DMS153 treated with DMSO at 0.1 percent for 48 hours (cell line): ENCODE data around the gene GYPA.
"Not testable (repeated sequence)": the region's sequence is repeated elsewhere in the genome, so short reads cannot be mapped to it uniquely, and the experiment has no call there.

Experiments used
- DNase-seq: peaks from one replicate; lab custom pipeline; 2025; ENCODE audit not compliant: unreplicated experiment; lab: John Stamatoyannopoulos, UW

The GYPA gene

DNA sequence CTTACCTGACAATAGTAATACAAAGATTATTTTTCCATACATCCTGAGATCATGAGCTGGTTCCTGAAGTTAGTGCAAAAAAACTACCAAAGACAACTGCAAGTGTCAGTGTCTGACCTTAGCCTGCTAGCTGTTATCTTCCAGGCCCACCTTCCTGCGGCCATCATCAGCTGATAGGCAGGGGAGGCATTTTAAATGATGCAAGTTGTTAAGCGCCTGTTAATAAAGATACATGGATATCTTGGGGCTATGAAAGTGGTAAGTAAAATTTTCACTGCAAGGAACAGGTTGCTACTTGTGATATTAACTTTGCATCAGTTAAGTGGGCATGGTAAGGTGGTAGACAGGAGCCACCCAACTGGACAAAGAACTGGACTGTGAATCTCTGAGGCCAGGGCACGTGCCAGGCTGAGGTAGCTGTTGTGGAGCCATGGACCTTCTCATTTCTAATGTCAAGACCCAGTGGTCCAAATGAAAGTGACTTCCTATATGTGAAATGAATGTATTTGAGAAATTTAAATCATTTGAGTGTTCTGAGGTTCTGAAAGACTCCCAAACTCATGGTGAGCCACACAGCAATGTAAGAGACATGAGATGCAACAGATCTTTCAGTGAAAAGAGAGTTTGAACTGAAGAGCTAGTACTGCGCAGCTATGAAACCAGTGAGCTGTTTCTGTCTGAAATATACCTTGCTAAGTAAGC, at the start of gene GYPA:
GYPA (minus strand) TSS at position 125 of the 702 bp plus-strand sequence; CDS start at position 42, 83 bp downstream.
- not testable (repeated sequence) for DNase-seq

DNA sequence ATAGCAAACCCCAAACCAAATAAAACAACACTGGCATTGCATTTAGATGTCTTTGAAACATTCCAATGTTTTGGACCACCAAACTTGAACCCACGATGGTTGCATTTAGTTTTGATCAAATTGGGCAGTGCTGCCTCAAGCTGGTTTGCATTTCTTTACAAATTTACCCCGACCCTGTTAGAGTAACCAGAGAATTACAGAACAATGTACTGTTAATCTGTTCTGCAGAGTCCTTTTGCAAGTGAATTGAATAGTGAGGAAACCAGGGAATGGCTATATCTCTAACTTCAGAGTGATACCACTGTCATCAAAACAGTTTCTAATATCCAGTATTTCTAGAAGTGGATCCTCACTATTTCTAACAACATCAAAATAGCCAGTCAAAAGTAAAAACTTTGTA, 49.5 kb upstream of the GYPA start:
- no peak for DNase-seq

GRCh38 chr4:144189121-144189520, 48.6 kb upstream of the GYPA start:
- no peak for DNase-seq

- DNase-seq, result no peak
These were observed 44.6 kb upstream of the GYPA start for GRCh38 chr4:144185086-144185485.

DNA sequence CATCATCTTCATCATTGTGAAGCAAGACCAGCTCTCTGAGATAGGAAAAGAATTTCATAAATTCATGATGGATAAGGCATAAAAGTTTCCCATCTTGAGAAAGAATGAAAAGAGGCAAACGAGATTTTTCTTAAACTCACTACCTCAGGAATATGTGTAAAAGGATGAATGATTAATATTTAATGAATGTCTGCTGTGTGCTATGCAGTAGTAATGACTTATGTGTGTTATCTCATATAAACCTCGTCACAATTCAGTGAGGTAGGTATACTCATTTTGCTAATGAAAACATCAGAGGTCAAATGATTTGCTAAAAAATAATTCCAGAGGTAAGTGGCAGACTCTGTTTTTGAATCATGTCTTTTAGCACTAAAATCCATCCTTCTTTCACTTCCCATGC, 42.6 kb upstream of the GYPA start:
- DNase-seq, result no peak

DNA sequence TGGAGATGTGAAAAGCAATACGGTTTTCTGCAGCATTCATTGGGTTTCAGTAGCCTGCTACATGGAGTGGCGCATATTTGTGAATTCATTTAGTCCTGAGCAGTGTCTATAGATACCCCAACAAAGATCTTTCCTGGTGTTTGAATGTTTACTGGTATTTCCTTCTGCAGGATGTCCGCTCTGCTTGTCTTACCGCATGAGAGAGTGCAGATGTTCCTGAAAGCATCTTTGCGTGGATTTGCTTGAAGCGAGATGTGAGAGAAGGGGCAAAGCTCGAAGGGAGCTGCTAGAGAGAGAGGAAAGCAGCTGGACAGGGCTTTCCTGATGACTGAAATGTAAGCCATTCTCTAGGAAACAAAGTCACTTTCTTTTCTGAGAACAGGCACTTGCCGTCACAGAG, 40.9 kb upstream of the GYPA start:
- DNase-seq, result no peak

GRCh38 chr4:144179152-144179739, 38.7 kb upstream of the GYPA start:
- DNase-seq, result no peak

GRCh38 chr4:144178414-144178813, 37.9 kb upstream of the GYPA start:
- no peak for DNase-seq

- DNase-seq, result no peak
These were observed 36.0 kb upstream of the GYPA start for GRCh38 chr4:144176476-144176875.

DNA sequence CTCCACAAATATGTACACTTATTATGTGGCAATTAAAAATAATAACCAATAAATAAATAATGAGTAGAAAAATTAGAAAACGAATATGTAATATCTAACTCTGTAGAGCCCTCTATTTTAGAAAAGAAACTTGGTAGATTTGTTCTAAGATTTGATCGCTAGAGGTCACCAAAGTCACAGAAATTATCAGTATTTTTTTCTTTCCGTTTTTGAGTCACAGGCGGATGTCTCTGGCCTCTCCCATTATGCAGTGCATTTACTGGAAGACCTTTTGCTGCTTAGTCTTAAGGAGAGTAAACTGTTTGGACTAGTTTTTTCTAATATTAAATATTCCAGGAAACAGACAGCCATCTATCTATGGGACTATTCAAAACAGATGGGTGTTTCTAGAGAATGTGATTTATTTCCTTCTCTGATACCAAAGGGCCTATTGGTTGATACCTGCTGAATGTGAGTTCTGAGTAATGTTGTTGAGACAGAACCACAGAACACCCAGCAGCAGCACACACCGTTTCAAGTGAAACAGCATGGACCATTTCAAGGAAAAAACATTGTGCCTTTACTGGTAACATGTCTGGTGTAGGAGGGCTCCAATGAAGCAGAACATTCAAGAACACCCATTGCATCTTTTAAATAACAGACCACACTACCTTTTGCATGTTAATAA, 34.0 kb upstream of the GYPA start:
- peak; percentile 46 for DNase-seq

GRCh38 chr4:144171697-144172096, 31.2 kb upstream of the GYPA start:
- DNase-seq, result no peak

DNA sequence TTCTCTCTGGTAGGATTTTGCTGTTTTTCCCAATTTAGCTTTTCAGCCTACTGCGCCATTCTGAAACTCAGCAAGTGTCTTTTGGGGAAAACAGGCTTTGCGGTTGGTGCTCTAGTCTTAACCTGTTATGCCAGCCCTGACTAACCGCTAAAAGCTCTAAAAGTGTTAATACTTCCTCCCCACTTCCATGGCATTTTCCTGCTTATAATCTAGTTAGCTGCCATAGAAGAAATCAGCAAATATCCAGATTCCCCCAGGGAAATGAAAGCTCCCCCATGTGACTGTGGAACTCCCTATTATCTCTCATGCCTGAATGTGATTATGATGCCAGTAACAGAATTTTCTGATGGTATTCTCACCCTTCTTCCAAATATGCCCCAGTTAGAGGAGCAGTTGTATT, 28.7 kb upstream of the GYPA start:
- DNase-seq, result no peak

- no peak for DNase-seq
These were observed 13.5 kb upstream of the GYPA start for GRCh38 chr4:144154044-144154443.

- DNase-seq, result peak; percentile 16
These were observed 2.3 kb upstream of the GYPA start for GRCh38 chr4:144142690-144143326.

DNA sequence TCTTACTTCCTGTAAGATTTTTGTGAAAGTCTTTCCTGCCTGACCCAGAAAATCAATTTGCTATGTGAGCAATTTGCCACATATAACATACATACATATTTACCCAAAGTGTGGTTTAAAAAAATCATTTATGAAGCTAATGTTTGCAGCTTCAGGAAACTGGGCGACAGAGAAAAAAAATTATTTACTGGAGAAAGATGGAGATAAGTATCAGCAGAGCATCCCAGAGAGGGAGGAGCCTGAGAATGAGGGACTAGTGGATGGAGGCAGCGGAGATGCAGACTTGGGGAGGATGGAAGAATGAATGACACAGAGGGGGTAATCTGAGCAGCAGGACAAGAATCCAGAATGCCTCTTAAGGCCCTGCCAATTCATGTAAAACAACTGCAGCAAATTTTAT, 975 bp upstream of the GYPA start:
- no peak for DNase-seq

DNA sequence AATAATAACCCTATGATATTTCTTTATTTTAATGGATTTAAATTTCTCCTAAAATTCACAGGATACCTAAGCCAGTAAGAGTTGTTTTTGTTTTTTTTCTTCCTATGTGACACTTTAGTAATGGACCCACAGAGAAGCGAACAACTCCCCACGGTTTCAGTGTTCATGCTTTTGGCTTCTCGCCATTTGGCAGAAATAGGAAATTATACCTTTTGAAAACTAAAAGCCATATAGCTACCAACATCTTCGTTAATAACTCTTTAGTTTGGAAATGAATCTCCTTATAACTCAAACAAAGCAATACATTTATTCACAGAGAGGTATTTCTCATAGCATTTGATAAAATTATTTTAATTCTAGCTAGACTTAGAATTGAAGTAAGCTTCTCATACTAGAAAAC, 527 bp downstream of the GYPA start:
- not testable (repeated sequence) for DNase-seq

DNA sequence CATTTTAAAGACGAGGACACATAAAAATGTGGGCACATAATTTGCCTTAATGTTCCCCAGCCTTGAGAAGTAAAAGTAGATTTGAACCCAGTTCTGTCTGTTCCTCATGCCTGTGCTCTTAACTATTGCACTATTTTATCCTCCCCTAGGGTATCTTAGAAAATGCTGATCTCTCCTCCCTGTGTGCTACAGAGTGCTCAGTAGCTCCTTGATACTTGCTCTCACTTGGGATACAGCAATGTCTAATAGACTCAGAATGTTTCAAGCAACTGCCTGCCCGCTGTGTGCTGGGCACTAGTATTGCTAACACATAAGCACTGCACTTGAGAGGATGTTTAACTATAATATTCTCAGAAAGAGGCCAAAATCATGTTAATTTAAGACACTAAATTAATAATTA, 971 bp downstream of the GYPA start:
- DNase-seq, result not testable (repeated sequence)

GRCh38 chr4:144138239-144138638, 2.3 kb downstream of the GYPA start:
- DNase-seq, result not testable (repeated sequence)

DNA sequence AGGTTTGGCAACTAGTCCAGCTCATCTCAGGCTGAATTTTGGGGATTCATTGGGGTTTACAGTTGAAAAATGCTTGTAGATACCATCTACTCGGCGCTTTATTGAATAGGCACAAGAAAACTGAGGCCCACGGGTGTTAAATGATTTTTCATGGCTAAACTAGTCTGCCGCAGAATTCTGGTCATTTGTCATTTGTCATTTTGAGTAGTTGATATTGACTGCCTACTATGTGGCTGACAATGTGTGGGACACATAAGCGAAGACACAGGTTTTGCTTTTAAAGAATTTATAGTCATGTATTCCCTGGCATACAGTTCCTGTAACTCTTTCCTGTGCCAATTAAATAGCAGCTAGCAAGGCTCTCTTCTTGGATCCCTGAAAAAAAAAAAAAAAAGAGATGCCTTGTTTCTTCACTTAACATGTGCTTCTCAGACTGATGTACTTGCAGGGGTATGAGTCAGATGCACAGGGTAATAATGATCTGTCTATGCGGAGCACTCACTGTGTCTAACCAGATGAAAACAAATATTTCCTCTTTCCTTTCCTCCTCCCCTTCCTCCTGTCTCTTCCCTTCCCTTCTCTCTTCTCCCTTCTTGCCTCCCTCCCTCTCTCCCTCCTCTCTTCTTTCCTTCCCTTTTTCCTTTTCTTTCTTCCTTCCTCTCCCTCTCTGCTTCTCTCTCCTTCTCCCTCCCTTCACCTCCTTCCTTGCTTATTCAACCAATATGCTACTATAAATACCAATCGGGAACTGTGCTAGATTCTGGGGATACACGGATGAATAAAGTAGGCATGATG, 3.2 kb downstream of the GYPA start:
- DNase-seq, result not testable (repeated sequence)

- not testable (repeated sequence) for DNase-seq
These were observed 4.3 kb downstream of the GYPA start for GRCh38 chr4:144136189-144136588.

- not testable (repeated sequence) for DNase-seq
These were observed 10.4 kb downstream of the GYPA start for GRCh38 chr4:144130167-144130566.
